Astrocyte (in vitro differentiated cells and primary cell): ENCODE results near the gene OVCA2. TPM values are rescaled to one million over a fixed set of nuclear protein-coding genes. Genes with fewer than 3 reads are reported as not detected.
A peak's percentile ranks its signal among the peaks of the same experiment; 100 is the strongest.

ENCODE experiments used
- DNase-seq: peaks from one replicate; pipeline ENCODE4 v3.0.0-alpha.2; 2010; ENCODE audit warnings: low read depth
- FAIRE-seq: peaks from 2 replicates; lab custom pipeline; 2011; peaks lifted over from hg19 to GRCh38; lab: Jason Lieb, UNC
- H2AFZ ChIP-seq: 2 replicates; pipeline ENCODE4 v1.6.0; 2012; ENCODE audit warnings: low read depth, low read length, inconsistent platforms
- H3K27ac ChIP-seq: 2 replicates; pipeline ENCODE4 v1.5.1; 2011; ENCODE audit warnings: low read depth, low read length, inconsistent platforms
- H3K27me3 ChIP-seq: 2 replicates; pipeline ENCODE4 v1.6.0; 2011; ENCODE audit warnings: low read length, inconsistent platforms; ENCODE audit not compliant: insufficient read depth
- H3K36me3 ChIP-seq: 2 replicates; pipeline ENCODE4 v1.5.1; 2011; ENCODE audit warnings: low read length, inconsistent platforms; ENCODE audit not compliant: insufficient read depth
- H3K4me1 ChIP-seq: 2 replicates; pipeline ENCODE4 v1.5.1; 2011; ENCODE audit warnings: low read length, inconsistent platforms; ENCODE audit not compliant: insufficient read depth
- H3K4me2 ChIP-seq: 2 replicates; pipeline ENCODE4 v1.6.0; 2012; ENCODE audit warnings: low read length, inconsistent platforms
- H3K4me3 ChIP-seq: 2 replicates; pipeline ENCODE4 v1.5.1; 2011; ENCODE audit warnings: low read depth, mild to moderate bottlenecking, low read length, inconsistent platforms; ENCODE audit not compliant: insufficient read depth
- H3K79me2 ChIP-seq: 2 replicates; pipeline ENCODE4 v1.6.0; 2012; ENCODE audit warnings: mild to moderate bottlenecking, low read length, inconsistent platforms; ENCODE audit not compliant: insufficient read depth
- H3K9ac ChIP-seq: 2 replicates; pipeline ENCODE4 v1.6.0; 2012; ENCODE audit warnings: mild to moderate bottlenecking, low read length, inconsistent platforms
- H3K9me3 ChIP-seq: 2 replicates; pipeline ENCODE4 v1.5.1; 2012; ENCODE audit warnings: low read depth, mild to moderate bottlenecking, low read length, inconsistent platforms; ENCODE audit not compliant: insufficient read depth
- H4K20me1 ChIP-seq: 2 replicates; pipeline ENCODE4 v1.6.0; 2012; ENCODE audit warnings: low read length, inconsistent platforms; ENCODE audit not compliant: insufficient read depth
- H3K27ac Mint-ChIP-seq: one replicate; pipeline ENCODE4 v1.8.0; 2021; ENCODE audit warnings: mild to moderate bottlenecking, mixed read lengths; ENCODE audit not compliant: unreplicated experiment
- H3K27me3 Mint-ChIP-seq: one replicate; pipeline ENCODE4 v1.8.0; 2021; ENCODE audit warnings: low read depth, mixed read lengths; ENCODE audit not compliant: unreplicated experiment
- H3K36me3 Mint-ChIP-seq: one replicate; pipeline ENCODE4 v1.8.0; 2021; ENCODE audit warnings: low read depth, mixed read lengths; ENCODE audit not compliant: unreplicated experiment
- H3K4me1 Mint-ChIP-seq: one replicate; pipeline ENCODE4 v1.8.0; 2021; ENCODE audit warnings: low read depth, mixed read lengths; ENCODE audit not compliant: unreplicated experiment
- H3K4me3 Mint-ChIP-seq: one replicate; pipeline ENCODE4 v1.8.0; 2021; ENCODE audit warnings: mild to moderate bottlenecking, moderate library complexity, mixed read lengths; ENCODE audit not compliant: unreplicated experiment
- H3K9me3 Mint-ChIP-seq: one replicate; pipeline ENCODE4 v1.8.0; 2021; ENCODE audit warnings: mild to moderate bottlenecking, mixed read lengths; ENCODE audit not compliant: unreplicated experiment
- CTCF ChIP-seq: IDR thresholded peaks from 2 replicates; pipeline ENCODE4 v1.5.1; 2011; ENCODE audit warnings: low read depth, mild to moderate bottlenecking, inconsistent platforms, low read length, moderate library complexity; ENCODE audit not compliant: insufficient read depth
- EZH2 ChIP-seq: IDR thresholded peaks from 2 replicates; pipeline ENCODE4 v1.6.1; 2012; ENCODE audit warnings: mild to moderate bottlenecking, low read length, inconsistent platforms; ENCODE audit not compliant: insufficient read depth
- total RNA-seq: library from RNA; stranded (reverse); gene quantifications from 2 replicates; pipeline ENCODE4 v1.2.1, GENCODE V29; 2021

The OVCA2 gene
- total RNA-seq, 1 donor from 2014 or later: 36.8 TPM

GRCh38 chr17:2017274-2017941 is 24.4 kb upstream of the OVCA2 start:
- H2AFZ ChIP-seq: no peak overlapping the region
- peaks cover 72% of the 10 kb centered on the region for H3K27me3 Mint-ChIP-seq
- H3K4me3 ChIP-seq: no peak overlapping the region
- H3K27ac ChIP-seq: no peak overlapping the region
- no peak overlapping the region for H3K9ac ChIP-seq
- no peak for DNase-seq
- TF ChIP-seq EZH2 (no peak), CTCF (no peak)
- H4K20me1 ChIP-seq: no peaks in the 10 kb centered on the region
- peaks cover 45% of the 10 kb centered on the region for H3K27me3 ChIP-seq
- no peaks in the 10 kb centered on the region for H3K4me1 Mint-ChIP-seq
- peaks cover 2% of the 10 kb centered on the region for H3K36me3 Mint-ChIP-seq
- H3K36me3 ChIP-seq: no peaks in the 10 kb centered on the region
- H3K79me2 ChIP-seq: no peaks in the 10 kb centered on the region
- FAIRE-seq: no peak
- H3K9me3 ChIP-seq: no peaks in the 10 kb centered on the region
- no peaks in the 10 kb centered on the region for H3K4me1 ChIP-seq
- H3K27ac Mint-ChIP-seq: no peak overlapping the region
- H3K4me3 Mint-ChIP-seq: no peak overlapping the region
- H3K4me2 ChIP-seq: no peak overlapping the region
- peaks cover 6% of the 10 kb centered on the region for H3K9me3 Mint-ChIP-seq

- Mint-ChIP-seq H3K4me3 (no peak overlapping the region), H3K36me3 (no peaks in the 10 kb centered on the region), H3K4me1 (no peaks in the 10 kb centered on the region), H3K9me3 (no peaks in the 10 kb centered on the region), H3K27ac (no peak overlapping the region), H3K27me3 (peaks cover 77% of the 10 kb centered on the region)
- peaks cover 55% of the 10 kb centered on the region for H3K27me3 ChIP-seq
- no peak for TF ChIP-seq CTCF
- no peak for TF ChIP-seq EZH2
- H3K79me2 ChIP-seq: no peaks in the 10 kb centered on the region
- DNase-seq: no peak
- H3K4me2 ChIP-seq: no peak overlapping the region
- no peak for FAIRE-seq
- no peak overlapping the region for H3K9ac ChIP-seq
- no peak overlapping the region for H2AFZ ChIP-seq
- H3K27ac ChIP-seq: no peak overlapping the region
- H3K4me1 ChIP-seq: no peaks in the 10 kb centered on the region
- H3K9me3 ChIP-seq: no peaks in the 10 kb centered on the region
- H3K4me3 ChIP-seq: no peak overlapping the region
- no peaks in the 10 kb centered on the region for H4K20me1 ChIP-seq
- no peaks in the 10 kb centered on the region for H3K36me3 ChIP-seq
Observed at GRCh38 chr17:2018716-2019510, 22.9 kb upstream of the OVCA2 start.

- H3K36me3 Mint-ChIP-seq: no peaks in the 10 kb centered on the region
- H3K27ac Mint-ChIP-seq: no peak overlapping the region
- H3K4me3 Mint-ChIP-seq: peak overlapping the region; percentile 35
- H3K4me1 Mint-ChIP-seq: no peaks in the 10 kb centered on the region
- Histone ChIP-seq H3K36me3 (no peaks in the 10 kb centered on the region), H3K9ac (no peak overlapping the region), H3K27me3 (peaks cover 63% of the 10 kb centered on the region), H4K20me1 (no peaks in the 10 kb centered on the region), H2AFZ (no peak overlapping the region), H3K27ac (no peak overlapping the region), H3K4me3 (no peak overlapping the region), H3K4me2 (no peak overlapping the region), H3K79me2 (no peaks in the 10 kb centered on the region), H3K9me3 (no peaks in the 10 kb centered on the region), H3K4me1 (peaks cover 5% of the 10 kb centered on the region)
- no peak for TF ChIP-seq CTCF
- TF ChIP-seq EZH2: no peak
- DNase-seq: no peak
- no peak for FAIRE-seq
- H3K27me3 Mint-ChIP-seq: peaks cover 69% of the 10 kb centered on the region
- H3K9me3 Mint-ChIP-seq: no peaks in the 10 kb centered on the region
Observed at GRCh38 chr17:2019723-2020122, 22.1 kb upstream of the OVCA2 start.
